NCI-H128 (cell line): ENCODE results near the gene ABL1.

Source experiments
- DNase-seq: peaks from one replicate; lab custom pipeline; 2025; ENCODE audit not compliant: unreplicated experiment; lab: John Stamatoyannopoulos, UW

ABL1 gene

DNA sequence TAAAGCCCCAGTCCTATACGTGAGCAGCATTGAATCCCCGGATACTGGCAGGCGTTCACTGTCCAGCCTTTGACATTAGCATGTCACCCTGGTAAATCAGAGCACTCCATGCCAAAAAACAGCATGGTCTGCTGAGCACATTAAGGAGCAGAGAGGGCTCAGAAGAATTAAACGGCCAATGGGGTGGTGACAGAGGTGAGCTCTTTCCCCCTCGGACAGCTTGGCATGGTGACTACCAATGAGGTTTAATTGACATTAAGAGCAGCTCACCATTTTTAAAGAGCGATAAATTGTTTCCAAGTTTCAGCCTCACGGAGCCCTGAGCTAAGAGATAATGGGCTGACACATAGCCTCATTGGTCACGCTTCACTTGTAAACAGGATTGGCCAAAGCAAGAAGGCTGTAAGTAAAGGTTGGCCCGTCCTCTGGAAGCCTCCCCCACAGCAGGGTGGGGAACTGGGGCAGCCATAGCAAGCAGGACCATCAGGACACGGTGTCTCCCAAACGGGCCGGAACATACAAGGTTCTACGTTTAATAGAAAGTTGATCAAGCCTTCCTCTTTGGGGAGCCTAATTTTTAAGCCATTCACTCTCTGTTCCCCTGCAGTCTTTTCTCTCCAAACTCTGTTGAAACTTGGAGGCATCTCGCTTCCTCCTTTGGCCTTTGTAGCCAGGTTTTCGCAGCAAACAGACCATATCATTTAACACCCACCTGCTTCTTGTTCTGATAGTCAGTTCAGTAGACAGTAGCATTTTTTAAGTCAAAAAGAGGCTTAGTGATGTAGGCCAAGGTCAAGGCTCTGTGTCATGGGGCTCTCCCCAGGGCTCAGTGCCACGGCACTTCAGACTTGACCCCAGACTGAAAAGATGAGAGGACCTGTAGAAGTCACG lies 35.7 kb downstream of the ABL1 start:
- no peak for DNase-seq

DNA sequence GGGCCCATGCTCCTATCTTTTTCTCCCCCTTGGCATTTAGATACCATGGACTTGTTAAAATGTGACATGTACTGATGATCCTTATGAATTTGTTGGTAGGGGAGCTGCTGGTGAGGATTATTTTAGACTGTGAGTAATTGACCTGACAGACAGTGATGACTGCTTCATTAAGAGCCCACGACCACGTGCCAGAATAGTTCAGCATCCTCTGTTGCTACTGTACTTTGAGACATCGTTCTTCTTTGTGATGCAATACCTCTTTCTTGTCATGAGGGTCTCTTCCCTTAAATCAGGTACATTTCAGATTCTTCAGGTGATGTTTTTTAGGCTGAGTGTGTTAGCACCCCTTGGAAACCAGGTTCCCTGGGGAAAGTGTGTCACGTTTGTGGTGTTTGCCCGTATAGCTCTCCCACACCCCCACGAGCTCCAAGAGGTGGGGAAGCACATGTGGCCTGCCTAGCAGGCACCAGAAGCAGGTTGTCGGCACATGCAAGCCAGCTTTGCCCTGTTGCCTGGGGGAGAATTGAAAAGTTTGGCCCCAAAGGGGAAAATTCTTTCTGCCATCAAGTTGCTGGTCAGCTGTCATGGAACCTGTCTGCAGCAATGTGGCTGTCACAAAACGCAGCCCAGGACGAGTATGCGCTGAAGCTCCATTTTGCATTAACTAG lies 36.5 kb downstream of the ABL1 start:
- no peak for DNase-seq

DNA sequence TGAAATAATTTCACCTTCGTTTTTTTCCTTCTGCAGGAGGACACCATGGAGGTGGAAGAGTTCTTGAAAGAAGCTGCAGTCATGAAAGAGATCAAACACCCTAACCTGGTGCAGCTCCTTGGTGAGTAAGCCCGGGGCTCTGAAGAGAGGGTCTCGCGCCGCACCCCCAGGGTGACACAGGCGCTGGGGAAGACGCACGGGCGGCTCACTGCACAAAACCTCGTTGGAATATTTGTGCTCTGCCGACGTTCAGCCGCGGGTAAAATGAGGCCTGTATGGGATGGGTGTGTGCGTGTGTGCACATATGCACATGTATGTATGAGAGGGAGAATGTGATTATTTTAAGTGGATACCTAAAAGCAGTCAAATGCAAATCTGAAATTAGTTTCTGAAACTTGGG lies 37.0 kb downstream of the ABL1 start:
- no peak for DNase-seq

DNA sequence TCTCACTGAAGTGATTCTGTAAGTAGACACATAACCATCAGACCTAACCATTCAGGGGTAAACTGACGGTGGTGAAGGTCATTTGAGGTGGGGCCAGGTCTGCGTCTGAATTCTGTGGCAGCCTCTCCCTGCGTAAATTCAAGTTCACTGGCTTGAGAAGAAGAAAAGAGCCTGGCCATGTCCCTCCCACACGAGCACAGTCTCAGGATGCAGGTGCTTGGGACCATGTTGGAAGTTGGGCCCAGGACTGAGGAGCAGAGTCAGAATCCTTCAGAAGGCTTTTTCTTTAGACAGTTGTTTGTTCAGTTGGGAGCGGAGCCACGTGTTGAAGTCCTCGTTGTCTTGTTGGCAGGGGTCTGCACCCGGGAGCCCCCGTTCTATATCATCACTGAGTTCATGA lies 37.5 kb downstream of the ABL1 start:
- no peak for DNase-seq

DNA sequence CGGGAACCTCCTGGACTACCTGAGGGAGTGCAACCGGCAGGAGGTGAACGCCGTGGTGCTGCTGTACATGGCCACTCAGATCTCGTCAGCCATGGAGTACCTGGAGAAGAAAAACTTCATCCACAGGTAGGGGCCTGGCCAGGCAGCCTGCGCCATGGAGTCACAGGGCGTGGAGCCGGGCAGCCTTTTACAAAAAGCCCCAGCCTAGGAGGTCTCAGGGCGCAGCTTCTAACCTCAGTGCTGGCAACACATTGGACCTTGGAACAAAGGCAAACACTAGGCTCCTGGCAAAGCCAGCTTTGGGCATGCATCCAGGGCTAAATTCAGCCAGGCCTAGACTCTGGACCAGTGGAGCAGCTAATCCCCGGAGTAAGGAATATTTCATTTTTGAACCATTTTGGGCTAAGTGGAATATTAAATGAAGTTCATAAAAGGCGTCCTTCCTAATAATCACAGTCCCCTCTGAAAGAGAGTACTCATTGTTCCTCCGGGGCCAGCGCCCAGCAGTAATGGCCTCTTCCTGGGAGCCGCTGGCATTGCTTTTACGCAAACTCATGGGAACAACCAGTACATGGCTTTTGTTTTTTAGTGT lies 38.0 kb downstream of the ABL1 start:
- no peak for DNase-seq

DNA sequence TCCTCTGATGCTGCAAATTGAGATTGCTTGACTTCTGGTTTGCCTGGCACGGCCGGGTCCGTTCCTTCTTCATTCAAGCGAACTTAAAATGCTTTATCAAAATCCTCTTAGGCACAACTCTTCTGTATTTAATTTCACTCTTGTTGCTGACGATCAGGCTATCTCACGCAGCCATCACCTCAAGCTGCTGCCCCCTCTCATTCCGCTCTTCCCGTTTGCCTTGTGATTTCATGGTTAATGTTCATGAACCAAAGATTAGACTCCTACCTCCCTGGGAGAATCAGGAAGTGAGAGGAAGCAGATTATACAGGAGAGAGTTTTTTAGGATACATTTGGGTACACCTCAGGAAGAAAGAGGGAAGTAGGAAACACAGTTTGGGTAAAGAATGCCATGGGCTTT lies 38.9 kb downstream of the ABL1 start:
- no peak for DNase-seq

DNA sequence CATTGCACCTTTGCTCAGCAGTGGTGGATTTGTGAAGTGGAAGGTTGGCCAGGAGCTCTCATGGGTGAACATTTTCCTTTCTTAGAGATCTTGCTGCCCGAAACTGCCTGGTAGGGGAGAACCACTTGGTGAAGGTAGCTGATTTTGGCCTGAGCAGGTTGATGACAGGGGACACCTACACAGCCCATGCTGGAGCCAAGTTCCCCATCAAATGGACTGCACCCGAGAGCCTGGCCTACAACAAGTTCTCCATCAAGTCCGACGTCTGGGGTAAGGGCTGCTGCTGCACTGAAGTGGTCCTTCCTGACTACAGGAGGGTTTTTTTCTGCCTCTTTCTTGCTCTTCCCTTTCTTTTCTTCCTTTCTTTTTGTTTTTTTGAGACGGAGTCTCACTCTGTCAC lies 39.7 kb downstream of the ABL1 start:
- DNase-seq = no peak

DNA sequence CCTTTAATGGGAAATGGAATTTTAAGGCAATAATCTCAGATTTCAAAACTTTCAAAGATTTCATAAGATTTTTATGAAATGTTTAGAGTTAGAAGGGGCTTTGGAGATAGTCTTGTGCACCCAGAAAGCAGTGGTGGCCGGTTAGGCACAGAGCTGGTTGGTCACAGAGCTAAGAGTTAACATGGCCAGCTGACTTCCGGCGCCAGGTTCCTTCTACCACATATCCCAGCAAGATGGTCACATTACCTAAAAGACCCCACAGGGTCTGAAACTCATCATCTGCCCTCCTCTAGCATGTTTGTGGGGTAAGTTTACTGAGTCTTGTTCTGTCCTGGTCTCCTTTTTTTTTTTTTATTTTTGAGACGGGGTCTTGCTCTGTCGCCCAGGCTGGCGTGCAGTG lies 42.2 kb downstream of the ABL1 start:
- no peak for DNase-seq

DNA sequence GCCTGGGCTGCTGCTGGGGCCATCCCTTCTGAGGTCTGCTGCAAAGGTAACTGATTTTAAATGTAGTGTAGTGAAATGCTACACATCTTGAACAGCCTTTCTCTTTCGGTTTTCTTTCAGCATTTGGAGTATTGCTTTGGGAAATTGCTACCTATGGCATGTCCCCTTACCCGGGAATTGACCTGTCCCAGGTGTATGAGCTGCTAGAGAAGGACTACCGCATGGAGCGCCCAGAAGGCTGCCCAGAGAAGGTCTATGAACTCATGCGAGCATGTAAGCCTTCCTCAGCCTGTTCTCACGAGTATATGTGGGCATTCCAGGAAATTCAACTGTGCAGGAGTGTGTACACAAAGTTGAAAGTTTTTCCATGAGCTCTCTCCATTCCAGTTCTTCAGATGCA lies 43.2 kb downstream of the ABL1 start:
- no peak for DNase-seq

DNA sequence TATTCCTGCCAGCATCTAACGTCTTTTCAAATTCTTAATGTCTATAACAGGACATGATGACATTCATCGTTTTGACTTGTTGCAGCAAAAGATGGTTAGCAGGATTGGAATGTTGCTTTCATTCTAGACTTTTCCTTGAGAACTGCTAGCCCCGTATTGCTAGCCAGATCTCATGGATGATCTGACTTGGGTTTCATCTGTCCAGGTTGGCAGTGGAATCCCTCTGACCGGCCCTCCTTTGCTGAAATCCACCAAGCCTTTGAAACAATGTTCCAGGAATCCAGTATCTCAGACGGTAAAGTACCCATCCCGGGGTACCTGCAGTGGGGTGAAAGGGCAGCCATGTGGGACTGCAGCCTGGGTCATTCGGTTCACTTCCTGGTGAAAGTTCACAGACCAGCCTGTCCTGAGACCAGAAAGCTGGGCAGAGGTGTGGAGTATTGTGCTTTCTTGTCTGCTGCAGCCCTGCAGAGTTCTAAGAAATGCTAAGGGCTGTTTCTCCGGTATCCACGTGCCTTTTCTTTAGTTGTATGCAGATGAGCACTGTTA lies 44.9 kb downstream of the ABL1 start:
- DNase-seq = no peak

DNA sequence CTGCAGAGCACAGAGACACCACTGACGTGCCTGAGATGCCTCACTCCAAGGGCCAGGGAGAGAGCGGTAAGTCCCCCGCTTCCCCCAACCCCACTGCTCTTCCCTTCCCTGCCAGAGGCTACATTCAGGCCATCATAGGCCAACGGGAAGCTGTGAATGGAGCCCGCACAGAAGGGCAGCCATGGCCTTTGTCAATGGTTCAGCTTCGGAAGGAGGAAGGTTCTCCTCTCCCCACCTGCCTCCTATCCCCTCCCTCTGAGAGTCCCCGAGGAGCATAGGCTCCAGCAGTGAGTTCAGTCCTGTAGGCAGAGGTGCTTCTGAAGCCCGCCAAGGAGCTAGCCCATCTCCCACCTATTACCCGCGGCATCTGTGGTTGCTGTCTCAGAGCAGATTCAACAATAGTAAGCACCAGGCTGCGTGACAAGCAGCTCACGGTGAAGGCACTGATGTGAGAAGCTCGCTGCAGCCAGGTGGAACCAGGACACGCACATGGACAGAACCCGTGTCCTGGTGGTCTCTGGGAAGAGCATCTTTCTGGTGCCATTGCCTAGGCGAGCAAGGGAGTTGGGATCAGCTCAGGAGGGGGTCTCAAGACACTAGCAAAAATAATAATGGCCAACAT lies 45.7 kb downstream of the ABL1 start:
- DNase-seq = no peak

DNA sequence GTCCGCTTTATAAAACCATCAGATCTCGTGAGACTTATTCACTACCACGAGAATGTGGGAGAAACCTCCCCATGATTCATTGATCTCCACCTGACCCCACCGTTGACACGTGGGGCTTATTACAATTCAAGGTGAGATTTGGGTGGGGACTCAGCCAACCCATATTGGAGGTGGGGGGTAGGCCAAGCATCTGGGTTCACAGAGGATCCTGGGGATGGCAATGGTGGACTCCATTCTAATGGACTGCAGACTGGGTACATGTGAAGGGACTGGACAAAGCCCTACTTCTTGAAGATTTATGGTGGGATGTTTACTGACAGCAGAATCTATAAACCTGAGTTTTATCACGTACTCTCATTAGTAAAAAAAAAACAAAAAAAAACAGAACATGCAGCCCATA lies 46.5 kb downstream of the ABL1 start:
- DNase-seq = no peak

DNA sequence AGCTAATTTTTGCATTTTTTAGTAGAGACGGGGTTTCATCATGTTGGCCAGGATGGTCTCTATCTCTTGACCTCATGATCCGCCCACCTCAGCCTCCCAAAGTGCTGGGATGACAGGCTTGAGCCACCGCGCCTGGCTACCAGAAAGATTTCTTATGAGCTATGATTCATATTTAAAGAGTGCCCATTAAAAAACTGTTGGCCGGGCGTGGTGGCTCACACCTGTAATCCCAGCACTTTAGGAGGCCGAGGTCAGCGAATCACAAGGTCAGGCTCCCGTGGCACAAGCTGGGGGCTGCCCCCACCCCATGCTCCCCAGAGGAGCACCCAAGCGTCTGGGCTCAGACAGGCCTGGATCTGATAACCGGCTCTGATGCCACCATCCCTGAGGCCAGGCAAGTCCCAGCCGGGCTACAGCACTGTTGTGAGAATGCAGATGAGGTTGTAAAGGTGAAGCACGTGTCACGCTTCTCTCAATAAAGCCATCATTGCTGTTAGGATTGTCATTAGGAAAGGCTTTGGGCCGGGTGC lies 47.7 kb downstream of the ABL1 start:
- no peak for DNase-seq

DNA sequence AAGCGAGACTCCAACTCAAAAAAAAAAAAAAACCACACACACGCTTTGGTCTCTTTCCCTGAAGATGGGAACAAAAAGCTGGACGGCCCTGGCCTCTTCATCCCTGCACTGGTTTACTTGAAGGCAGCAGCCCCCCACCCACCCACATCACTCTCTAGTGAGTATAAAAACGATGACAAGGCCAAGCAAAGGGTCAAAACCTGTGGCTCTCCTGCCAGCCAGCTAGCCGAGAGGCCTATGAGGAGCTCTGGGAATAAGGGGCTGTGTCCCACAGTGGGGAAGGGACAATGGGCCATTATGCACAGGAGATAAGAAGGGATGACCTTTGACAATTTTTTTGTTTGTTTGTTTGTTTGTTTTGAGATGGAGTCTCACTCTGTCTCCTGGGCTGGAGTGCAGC lies 48.4 kb downstream of the ABL1 start:
- DNase-seq = no peak

DNA sequence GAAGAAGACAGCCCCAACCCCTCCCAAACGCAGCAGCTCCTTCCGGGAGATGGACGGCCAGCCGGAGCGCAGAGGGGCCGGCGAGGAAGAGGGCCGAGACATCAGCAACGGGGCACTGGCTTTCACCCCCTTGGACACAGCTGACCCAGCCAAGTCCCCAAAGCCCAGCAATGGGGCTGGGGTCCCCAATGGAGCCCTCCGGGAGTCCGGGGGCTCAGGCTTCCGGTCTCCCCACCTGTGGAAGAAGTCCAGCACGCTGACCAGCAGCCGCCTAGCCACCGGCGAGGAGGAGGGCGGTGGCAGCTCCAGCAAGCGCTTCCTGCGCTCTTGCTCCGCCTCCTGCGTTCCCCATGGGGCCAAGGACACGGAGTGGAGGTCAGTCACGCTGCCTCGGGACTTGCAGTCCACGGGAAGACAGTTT lies 49.1 kb downstream of the ABL1 start:
- no peak for DNase-seq

DNA sequence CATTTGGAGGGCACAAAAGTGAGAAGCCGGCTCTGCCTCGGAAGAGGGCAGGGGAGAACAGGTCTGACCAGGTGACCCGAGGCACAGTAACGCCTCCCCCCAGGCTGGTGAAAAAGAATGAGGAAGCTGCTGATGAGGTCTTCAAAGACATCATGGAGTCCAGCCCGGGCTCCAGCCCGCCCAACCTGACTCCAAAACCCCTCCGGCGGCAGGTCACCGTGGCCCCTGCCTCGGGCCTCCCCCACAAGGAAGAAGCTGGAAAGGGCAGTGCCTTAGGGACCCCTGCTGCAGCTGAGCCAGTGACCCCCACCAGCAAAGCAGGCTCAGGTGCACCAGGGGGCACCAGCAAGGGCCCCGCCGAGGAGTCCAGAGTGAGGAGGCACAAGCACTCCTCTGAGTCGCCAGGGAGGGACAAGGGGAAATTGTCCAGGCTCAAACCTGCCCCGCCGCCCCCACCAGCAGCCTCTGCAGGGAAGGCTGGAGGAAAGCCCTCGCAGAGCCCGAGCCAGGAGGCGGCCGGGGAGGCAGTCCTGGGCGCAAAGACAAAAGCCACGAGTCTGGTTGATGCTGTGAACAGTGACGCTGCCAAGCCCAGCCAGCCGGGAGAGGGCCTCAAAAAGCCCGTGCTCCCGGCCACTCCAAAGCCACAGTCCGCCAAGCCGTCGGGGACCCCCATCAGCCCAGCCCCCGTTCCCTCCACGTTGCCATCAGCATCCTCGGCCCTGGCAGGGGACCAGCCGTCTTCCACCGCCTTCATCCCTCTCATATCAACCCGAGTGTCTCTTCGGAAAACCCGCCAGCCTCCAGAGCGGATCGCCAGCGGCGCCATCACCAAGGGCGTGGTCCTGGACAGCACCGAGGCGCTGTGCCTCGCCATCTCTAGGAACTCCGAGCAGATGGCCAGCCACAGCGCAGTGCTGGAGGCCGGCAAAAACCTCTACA lies 49.8 kb downstream of the ABL1 start:
- no peak for DNase-seq

DNA sequence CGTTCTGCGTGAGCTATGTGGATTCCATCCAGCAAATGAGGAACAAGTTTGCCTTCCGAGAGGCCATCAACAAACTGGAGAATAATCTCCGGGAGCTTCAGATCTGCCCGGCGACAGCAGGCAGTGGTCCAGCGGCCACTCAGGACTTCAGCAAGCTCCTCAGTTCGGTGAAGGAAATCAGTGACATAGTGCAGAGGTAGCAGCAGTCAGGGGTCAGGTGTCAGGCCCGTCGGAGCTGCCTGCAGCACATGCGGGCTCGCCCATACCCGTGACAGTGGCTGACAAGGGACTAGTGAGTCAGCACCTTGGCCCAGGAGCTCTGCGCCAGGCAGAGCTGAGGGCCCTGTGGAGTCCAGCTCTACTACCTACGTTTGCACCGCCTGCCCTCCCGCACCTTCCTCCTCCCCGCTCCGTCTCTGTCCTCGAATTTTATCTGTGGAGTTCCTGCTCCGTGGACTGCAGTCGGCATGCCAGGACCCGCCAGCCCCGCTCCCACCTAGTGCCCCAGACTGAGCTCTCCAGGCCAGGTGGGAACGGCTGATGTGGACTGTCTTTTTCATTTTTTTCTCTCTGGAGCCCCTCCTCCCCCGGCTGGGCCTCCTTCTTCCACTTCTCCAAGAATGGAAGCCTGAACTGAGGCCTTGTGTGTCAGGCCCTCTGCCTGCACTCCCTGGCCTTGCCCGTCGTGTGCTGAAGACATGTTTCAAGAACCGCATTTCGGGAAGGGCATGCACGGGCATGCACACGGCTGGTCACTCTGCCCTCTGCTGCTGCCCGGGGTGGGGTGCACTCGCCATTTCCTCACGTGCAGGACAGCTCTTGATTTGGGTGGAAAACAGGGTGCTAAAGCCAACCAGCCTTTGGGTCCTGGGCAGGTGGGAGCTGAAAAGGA lies 50.7 kb downstream of the ABL1 start:
- DNase-seq = no peak

DNA sequence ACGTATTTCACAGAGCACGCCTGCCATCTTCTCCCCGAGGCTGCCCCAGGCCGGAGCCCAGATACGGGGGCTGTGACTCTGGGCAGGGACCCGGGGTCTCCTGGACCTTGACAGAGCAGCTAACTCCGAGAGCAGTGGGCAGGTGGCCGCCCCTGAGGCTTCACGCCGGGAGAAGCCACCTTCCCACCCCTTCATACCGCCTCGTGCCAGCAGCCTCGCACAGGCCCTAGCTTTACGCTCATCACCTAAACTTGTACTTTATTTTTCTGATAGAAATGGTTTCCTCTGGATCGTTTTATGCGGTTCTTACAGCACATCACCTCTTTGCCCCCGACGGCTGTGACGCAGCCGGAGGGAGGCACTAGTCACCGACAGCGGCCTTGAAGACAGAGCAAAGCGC lies 51.9 kb downstream of the ABL1 start:
- DNase-seq = no peak

DNA sequence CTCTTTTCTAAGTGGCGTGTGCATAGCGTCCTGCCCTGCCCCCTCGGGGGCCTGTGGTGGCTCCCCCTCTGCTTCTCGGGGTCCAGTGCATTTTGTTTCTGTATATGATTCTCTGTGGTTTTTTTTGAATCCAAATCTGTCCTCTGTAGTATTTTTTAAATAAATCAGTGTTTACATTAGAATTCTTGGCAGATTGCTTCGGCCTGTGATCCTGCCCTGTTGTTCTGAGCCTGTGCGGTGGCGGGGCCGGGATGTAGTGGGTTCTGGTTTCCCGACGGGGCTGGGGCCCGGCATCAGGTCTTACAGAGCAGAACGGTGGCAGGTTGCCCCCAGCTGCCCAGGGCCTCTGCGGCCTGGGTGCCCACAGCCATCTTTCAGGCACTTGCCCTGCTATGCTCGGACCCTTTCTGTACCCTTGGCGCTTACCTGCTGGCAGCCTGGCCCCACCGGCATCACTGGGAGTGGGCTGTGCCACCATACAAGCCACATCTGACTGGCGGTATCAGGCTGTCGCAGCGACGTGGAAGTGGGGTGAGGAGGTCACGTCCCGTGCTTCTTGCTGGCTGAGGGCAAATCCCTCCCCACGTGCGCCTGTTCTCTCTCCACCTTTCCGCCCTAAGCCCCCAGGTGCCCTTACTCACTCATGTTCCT lies 52.6 kb downstream of the ABL1 start:
- no peak for DNase-seq
